HL-60/S4 treated with retinoic acid at 250 ng/mL for 4 days and 3 days (cell line): Measurements from ENCODE around the gene GFER.

ENCODE experiments used
- in situ Hi-C: fragments of 300-500 bp; cut with MboI; formaldehyde crosslinking; loops from 2 replicates; pipeline ENCODE4 v1.7.0; 2022; ENCODE audit warnings: low sequenced_read_pairs

The GFER gene

DNA sequence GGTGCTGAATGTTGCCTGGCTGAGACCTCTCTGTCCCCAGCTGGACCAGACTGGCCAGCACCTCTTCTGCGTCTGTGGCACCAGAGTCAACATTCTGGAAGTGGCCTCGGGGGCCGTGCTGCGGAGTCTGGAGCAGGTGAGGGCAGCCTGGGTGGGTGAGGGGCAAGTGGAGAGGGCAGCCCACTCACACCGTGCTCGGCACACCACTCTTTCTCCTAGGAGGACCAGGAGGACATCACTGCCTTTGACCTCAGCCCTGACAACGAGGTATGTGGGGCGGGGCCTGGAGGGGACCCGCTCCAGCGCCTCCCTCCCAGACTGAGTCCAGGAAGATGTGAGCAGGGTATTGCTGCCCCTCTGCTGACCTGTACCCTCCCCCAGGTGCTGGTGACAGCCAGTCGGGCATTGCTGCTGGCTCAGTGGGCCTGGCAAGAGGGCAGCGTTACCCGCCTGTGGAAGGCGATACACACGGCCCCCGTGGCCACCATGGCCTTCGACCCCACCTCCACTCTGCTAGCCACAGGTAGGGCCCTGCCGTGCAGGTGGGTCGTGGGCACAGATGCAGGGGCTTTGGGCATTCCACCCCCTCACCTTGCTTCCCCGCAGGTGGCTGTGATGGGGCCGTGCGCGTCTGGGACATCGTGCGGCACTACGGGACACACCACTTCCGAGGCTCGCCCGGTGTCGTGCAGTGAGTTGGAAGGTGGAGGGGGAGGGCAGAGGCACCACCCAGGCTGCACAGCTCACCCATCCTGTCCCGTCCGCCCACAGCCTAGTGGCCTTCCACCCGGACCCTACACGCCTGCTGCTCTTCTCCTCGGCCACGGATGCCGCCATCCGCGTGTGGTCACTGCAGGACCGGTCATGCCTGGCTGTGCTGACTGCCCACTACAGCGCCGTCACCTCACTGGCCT lies 9.6 kb upstream of the GFER start:
- in situ Hi-C loops, result no loop called here

DNA sequence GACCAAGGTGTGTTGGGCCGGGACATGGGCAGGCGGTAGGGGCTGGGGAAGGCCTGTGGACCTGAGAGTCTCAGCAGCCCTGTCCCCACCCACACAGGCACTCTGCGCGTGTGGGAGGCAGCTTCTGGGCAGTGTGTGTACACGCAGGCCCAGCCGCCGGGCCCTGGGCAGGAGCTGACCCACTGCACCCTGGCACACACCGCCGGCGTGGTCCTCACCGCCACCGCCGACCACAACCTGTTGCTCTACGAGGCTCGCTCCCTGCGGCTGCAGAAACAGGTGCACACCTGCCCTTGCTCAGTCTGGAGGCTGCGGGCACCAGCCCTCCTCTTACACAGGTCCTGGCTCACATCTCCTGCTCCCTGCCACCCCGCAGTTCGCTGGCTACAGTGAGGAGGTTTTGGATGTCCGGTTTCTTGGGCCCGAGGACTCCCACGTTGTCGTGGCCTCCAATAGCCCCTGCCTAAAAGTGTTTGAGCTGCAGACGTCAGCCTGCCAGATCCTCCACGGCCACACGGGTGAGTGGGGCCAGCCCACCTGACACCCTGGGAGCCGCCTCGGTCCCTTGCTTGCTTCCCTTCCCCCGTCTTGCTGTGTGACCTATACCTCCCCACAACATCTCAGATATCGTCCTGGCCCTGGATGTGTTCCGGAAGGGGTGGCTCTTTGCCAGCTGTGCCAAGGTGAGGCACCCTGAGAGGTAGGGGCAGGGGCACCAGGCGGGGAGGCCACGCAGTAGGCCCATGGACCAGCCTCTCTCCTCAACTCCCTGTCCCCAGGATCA lies 8.4 kb upstream of the GFER start:
- in situ Hi-C loops, result no loop called here

DNA sequence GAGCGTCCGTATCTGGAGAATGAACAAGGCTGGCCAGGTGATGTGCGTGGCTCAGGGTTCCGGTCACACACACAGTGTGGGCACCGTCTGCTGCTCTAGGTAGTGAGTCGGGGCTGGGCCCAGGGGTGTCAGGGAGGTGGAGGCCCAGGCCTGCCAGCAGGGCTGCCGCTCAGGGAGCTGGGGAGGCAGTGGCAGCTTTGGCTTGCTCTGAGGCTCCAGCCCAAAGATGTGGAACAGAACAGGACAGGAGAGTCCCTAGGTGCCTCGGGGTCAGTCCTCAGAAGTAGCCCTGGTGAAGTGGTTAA lies 7.8 kb upstream of the GFER start:
- in situ Hi-C loops, result no loop called here

DNA sequence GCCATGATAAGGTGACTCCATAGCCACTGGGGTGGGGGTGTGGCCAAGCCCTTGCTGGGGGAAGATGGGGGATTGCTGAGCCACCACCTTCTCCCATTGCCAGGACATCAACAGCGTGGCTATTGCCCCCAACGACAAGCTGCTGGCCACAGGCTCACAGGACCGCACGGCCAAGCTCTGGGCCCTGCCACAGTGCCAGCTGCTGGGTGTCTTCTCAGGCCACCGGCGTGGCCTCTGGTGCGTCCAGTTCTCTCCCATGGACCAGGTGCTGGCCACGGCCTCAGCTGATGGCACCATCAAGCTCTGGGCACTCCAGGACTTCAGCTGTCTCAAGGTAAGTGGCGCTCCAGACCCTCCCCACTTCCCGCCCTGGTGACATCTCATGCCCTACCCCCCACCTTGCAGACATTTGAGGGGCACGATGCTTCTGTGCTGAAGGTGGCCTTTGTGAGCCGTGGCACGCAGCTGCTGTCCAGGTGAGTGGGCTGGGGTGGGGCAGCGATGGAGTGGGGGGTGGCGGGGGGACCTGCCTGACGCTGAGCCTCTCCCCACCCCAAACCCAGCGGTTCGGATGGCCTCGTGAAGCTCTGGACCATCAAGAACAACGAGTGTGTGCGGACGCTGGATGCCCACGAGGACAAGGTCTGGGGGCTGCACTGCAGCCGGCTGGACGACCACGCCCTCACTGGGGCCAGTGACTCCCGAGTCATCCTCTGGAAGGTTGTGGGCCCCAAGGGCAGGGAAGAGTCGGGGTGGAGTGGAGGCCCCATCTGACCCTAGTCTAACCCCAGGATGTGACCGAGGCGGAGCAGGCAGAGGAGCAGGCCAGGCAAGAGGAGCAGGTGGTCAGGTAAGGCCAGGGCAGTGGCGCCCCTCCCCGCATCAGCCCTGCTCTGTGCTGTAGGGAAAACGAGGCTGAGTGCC lies 6.8 kb upstream of the GFER start:
- in situ Hi-C loops, result no loop called here

DNA sequence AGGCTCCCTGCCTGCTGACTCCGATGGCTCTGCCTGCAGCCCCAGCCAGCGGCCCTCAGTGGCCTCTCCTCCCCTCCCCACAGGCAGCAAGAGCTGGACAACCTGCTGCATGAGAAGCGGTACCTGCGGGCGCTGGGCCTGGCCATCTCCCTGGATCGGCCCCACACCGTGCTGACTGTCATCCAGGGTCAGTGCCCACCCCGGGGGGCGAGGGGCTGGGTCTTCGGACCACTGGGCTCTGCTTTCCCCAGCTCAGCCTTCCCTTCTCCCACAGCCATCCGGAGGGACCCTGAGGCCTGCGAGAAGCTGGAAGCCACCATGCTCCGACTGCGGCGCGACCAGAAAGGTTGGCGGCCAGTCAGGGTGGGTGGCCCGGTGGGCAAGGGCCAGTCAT lies 6.1 kb upstream of the GFER start:
- in situ Hi-C loops, result no loop called here

GRCh38 chr16:1978476-1979120 lies 5.4 kb upstream of the GFER start:
- in situ Hi-C loops, result no loop called here

DNA sequence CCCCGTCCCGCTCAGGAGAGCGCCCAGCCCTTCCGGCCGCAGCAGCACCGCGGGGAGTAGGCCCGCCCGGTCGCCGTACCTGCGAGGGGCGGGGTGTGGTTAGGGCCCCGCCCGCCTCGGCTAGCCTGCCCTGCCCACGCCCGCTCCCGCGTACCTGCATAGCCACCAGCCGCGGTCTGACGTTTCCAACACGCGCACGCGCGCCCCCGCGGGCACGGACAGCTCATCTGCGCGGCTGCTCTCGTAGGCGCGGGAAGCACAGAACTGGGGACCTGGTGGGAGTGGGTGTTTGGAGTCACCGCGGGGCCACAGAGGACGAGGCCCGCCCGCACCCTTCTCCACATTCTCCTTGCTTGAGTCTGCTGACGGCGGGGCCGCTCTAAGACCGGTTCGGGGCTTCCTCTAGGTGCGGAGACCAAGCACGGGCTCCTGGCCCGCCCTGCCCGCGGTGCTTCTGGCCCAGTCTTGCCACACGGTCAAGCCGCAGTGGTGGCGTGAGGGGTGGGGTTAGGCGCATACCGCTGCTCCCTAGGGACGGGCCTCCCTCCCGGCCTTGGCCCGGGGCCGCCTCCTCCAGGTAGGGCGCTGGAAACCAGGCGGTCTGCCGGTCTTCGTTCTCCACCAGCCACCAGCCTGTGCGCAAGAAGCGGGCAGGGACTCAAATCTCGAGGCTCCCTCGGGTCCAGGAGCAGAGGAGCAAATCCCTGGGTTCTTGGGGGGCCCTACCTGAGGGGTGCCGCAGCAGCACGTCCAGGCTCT lies 4.5 kb upstream of the GFER start:
- in situ Hi-C loops, result no loop called here

DNA sequence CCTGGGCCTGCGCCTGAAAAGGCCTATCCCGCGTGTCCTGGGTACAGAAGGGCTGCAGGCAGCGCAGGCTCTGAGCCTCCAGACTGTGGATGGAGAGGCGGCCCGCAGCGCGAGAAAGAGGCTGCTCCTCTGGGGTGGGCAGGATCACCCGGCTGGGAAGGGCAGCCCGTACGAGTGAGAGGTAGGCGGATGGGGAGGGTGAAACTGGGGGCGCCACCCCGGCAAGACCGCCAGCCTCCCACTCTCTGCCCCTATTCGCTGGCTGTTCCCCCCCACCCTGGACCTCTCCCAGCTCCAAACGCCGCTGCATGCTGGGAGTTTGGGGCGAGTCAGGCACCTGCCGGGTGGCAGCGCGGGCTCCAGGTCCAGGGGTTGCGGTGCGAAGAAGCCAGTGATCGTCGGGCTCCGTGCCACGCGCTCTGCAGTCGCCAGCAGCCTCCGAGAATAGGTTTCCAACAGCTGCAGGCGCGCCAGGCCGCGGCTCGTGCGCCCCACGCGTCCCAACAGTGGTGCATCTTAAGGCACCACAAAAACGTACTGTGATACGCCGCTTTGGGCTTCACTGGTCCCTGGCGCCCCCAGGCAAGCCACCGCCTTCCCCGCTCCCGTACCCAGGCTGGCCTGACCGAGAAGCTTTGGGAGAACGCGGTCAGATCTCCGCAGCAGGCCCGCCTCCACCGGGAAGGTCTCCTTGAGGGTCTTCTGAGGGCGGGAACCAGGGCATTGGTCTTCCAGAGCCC lies 3.8 kb upstream of the GFER start:
- in situ Hi-C loops, result no loop called here

GRCh38 chr16:1980770-1981087 lies 3.3 kb upstream of the GFER start:
- in situ Hi-C loops, result no loop called here

DNA sequence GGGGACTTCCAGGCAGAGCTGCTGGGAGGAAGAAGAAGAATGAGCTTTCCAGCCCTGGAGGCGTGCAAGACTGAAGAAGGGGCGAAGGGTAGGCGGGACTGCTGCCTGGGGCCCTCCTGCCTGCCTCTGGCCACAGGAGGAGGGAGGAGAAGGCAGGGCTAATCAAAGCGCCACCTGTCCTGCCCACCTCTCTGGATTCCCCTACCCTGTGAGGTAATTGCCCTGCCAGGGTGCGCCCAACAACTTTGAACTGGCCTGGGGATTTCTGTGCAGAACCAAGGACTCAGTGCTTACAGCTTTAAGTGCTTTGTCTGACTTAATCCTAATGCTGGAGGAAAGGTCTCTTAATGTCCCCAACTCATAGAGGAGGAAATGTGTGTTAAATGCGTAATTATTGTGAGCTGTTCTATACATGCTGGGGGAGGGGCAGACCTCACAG lies 2.6 kb upstream of the GFER start, which contains the start of gene NOXO1:
Gene NOXO1, minus strand, starts transcription at position 72 of the 439 bp plus-strand sequence. CDS start 290 bp downstream, outside the sequence.
- in situ Hi-C loops, result no loop called here

GRCh38 chr16:1982013-1982433 lies 2.0 kb upstream of the GFER start:
- in situ Hi-C loops, result no loop called here

DNA sequence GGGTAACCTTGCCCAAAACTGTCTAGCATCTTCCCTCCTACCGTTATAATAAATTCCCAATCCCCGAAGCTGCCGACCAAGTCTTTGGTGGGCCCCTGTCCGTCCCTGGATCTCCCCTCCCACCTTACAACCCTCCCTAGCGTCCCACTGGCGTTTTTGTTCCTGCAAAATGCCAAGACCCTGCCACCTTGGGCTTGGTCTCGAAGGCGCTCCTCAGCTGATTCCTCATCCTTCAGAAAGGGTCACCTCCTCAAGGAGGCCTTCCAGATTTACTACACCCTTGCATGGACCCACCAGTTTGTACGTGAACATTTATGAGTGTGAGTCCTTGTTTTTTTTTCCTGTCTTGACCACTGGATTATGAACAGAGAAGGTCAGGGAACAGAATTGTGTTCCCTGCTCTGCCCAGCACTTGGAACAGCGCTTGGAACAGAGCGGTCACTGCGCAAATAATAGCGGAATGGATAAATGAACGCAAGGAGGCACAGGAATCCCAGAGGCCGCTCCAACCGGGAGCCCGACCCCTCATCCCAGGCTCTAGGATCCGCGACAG lies 926 bp upstream of the GFER start:
- in situ Hi-C loops, result no loop called here

DNA sequence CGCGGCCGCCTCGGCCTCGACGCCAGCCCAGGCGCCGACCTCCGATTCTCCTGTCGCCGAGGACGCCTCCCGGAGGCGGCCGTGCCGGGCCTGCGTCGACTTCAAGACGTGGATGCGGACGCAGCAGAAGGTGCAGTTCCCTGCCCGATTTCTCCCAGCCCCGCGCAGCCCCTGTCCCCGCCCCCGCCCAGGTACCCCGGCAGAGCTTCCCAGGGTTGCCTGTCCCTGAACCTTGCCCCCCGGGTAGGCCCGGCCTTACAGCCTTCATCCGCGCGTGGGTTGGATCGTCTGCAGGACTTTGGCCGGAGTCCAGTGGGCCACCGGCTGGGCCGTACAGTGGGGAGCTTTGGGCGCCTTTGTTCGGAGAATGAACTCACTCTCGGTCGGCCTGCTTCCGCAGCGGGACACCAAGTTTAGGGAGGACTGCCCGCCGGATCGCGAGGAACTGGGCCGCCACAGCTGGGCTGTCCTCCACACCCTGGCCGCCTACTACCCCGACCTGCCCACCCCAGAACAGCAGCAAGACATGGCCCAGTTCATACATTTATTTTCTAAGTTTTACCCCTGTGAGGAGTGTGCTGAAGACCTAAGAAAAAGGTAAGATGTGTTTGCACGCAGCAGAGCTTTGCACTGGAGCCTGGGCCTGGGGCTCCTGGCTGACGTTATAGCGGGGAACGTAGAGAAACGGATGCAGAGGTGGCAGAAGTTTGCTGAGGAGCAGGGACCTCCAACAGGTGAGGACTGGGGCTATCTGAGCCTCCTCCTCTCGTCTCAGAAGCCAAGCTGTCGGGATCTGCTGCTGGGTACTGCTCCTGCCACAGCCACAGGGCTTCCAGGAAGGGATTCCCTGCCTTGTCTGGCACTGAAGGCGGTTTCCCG lies 593 bp downstream of the GFER start:
- in situ Hi-C loops, result no loop called here

GRCh38 chr16:1985466-1986150 lies 1.6 kb downstream of the GFER start:
- in situ Hi-C loops, result no loop called here

DNA sequence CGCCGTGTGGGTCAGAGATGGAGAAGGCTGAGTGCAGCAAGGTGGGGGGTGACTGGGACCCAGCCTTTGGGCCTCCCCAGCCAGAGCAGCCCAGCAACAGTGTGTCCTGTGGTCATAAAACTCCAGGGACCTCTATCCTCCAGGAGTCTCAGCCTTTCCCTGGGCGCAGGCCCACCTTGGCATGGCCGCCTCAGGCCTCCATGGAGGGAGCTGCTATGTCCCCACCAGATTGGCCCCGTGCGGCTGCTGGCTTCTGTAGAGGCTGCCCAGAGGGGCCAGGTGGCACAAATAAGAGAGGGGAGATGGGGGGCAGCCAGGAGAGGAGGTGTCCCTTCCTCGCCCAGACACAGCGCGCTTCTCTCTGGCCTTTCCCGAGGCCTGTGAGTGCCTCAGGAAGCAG lies 3.2 kb downstream of the GFER start:
- in situ Hi-C loops, result no loop called here

DNA sequence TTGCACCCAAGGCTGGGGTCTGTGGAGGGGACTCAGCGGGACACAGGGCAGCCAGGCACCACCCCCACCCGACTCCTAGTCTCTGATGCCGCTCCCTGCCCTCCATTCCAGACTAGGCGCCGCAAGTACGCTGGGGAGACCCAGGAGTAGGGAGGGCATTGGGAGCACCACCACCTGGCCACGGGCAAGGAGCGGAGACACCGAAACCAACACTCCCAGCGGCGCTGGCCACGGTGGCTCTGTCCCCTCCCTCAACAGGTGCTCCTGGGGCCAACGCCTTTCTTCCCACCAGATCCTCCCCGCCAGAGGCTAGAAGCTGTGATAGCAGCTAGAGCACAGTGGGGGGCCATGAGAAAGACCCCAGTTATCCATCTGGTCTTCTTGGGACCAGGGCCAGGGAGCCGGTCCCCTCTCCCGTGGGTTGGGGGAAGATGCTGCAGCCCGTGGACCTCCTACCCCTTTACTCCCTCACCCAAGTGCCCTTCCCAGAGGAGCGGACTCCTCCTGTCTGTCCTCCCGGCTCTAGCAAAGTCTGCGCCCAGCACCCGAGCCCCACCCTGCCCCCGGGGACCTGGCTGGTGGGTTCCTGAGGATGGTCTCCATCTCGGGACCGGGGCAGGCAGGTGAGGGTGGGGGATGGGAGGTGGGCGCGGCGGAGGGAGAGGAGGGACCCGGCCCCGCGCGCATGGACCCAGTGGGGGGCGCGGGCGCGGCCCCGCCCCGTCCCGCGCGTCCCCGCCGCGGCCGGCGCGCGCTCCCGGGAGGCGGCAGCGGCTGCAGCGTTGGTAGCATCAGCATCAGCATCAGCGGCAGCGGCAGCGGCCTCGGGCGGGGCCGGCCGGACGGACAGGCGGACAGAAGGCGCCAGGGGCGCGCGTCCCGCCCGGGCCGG lies 5.5 kb downstream of the GFER start, which contains the start of gene SYNGR3:
Gene SYNGR3, plus strand, starts transcription at position 762 of the 892 bp plus-strand sequence. CDS start 133 bp downstream, outside the sequence.
- in situ Hi-C loops, result no loop called here

DNA sequence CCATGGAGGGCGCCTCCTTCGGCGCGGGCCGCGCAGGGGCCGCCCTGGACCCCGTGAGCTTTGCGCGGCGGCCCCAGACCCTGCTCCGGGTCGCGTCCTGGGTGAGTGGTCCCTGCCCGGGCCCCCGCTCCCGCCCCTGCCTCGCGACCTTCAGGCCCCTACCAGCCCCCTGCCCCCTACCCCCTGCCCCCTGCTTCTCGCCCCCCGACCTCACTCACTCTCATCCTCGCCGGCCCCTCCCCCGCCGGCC lies 6.0 kb downstream of the GFER start:
- in situ Hi-C loops, result no loop called here
